ENCODE results near the gene ACADM.
A peak's percentile ranks its signal among the peaks of the same experiment; 100 is the strongest.
"Not testable (repeated sequence)": the region's sequence is repeated elsewhere in the genome, so short reads cannot be mapped to it uniquely, and the experiment has no call there.

Gene ACADM

GRCh38 chr1:75724472-75725022 lies at the start of gene ACADM:
Gene ACADM (plus strand): TSS chr1:75724709. CDS start chr1:75724788, 79 bp downstream.
- peak; percentile 57 to 64 for DNase-seq (ENCODE audit: low read depth in 2 of 2, low spot score in 1 of 2)

GRCh38 chr1:75677443-75677842 lies 47.1 kb upstream of the ACADM start:
- DNase-seq (ENCODE audit: low read depth in 2 of 2, low spot score in 1 of 2), result no peak

- DNase-seq (ENCODE audit: low read depth in 2 of 2, low spot score in 1 of 2), result not testable (repeated sequence)
Measured at GRCh38 chr1:75677964-75678363, 46.5 kb upstream of the ACADM start.

- DNase-seq (ENCODE audit: low read depth in 2 of 2, low spot score in 1 of 2), result no peak
Measured at GRCh38 chr1:75690547-75690946, 34.0 kb upstream of the ACADM start.

GRCh38 chr1:75693551-75693950 lies 31.0 kb upstream of the ACADM start:
- DNase-seq (ENCODE audit: low read depth in 2 of 2, low spot score in 1 of 2), result no peak

GRCh38 chr1:75696000-75696399 lies 28.5 kb upstream of the ACADM start:
- no peak for DNase-seq (ENCODE audit: low read depth in 2 of 2, low spot score in 1 of 2)

GRCh38 chr1:75707191-75707590 lies 17.3 kb upstream of the ACADM start:
- DNase-seq (ENCODE audit: low read depth in 2 of 2, low spot score in 1 of 2), result no peak

- DNase-seq (ENCODE audit: low read depth in 2 of 2, low spot score in 1 of 2), result no peak
Measured at GRCh38 chr1:75708910-75709309, 15.6 kb upstream of the ACADM start.

- no peak for DNase-seq (ENCODE audit: low read depth in 2 of 2, low spot score in 1 of 2)
Measured at GRCh38 chr1:75710832-75711231, 13.7 kb upstream of the ACADM start.

- DNase-seq (ENCODE audit: low read depth in 2 of 2, low spot score in 1 of 2), result no peak
Measured at GRCh38 chr1:75711846-75712245, 12.7 kb upstream of the ACADM start.

GRCh38 chr1:75712306-75712705 lies 12.2 kb upstream of the ACADM start:
- no peak for DNase-seq (ENCODE audit: low read depth in 2 of 2, low spot score in 1 of 2)

- DNase-seq (ENCODE audit: low read depth in 2 of 2, low spot score in 1 of 2), result no peak
Measured at GRCh38 chr1:75719810-75720209, 4.7 kb upstream of the ACADM start.

GRCh38 chr1:75720325-75720724 lies 4.2 kb upstream of the ACADM start:
- DNase-seq (ENCODE audit: low read depth in 2 of 2, low spot score in 1 of 2), result no peak

- DNase-seq (ENCODE audit: low read depth in 2 of 2, low spot score in 1 of 2), result no peak
Measured at GRCh38 chr1:75720820-75721219, 3.7 kb upstream of the ACADM start.

- not testable (repeated sequence) for DNase-seq (ENCODE audit: low read depth in 2 of 2, low spot score in 1 of 2)
Measured at GRCh38 chr1:75722246-75722645, 2.3 kb upstream of the ACADM start.

- DNase-seq (ENCODE audit: low read depth in 2 of 2, low spot score in 1 of 2), result no peak
Measured at GRCh38 chr1:75722966-75723365, 1.5 kb upstream of the ACADM start.

GRCh38 chr1:75723989-75724471 lies 479 bp upstream of the ACADM start:
- DNase-seq (ENCODE audit: low read depth in 2 of 2, low spot score in 1 of 2), result peak; percentile 35 to 47

- no peak for DNase-seq (ENCODE audit: low read depth in 2 of 2, low spot score in 1 of 2)
Measured at GRCh38 chr1:75725266-75725665, 757 bp downstream of the ACADM start.

GRCh38 chr1:75725861-75726361 lies 1.4 kb downstream of the ACADM start:
- no peak for DNase-seq (ENCODE audit: low read depth in 2 of 2, low spot score in 1 of 2)

GRCh38 chr1:75727571-75727970 lies 3.1 kb downstream of the ACADM start:
- DNase-seq (ENCODE audit: low read depth in 2 of 2, low spot score in 1 of 2), result no peak

GRCh38 chr1:75730432-75730831 lies 5.9 kb downstream of the ACADM start:
- no peak for DNase-seq (ENCODE audit: low read depth in 2 of 2, low spot score in 1 of 2)

- no peak for DNase-seq (ENCODE audit: low read depth in 2 of 2, low spot score in 1 of 2)
Measured at GRCh38 chr1:75731881-75732280, 7.4 kb downstream of the ACADM start.

- no peak for DNase-seq (ENCODE audit: low read depth in 2 of 2, low spot score in 1 of 2)
Measured at GRCh38 chr1:75732703-75733102, 8.2 kb downstream of the ACADM start.

All from stimulated activated CD8-positive, alpha-beta memory T cell treated with anti-CD3 and anti-CD28 coated beads, Interleukin-4, amount 100 ng/mL, for 1 hour (primary cell).